ENCODE results near the gene TRAF1.
A peak's percentile ranks its signal among the peaks of the same experiment; 100 is the strongest.

TRAF1 gene

GRCh38 chr9:120870206-120870605 lies 56.4 kb downstream of the TRAF1 start:
- no peak for DNase-seq (ENCODE audit: low read depth in 2 of 2)

- no peak for DNase-seq (ENCODE audit: low read depth in 2 of 2)
Measured at GRCh38 chr9:120869726-120870125, 56.9 kb downstream of the TRAF1 start.

DNA sequence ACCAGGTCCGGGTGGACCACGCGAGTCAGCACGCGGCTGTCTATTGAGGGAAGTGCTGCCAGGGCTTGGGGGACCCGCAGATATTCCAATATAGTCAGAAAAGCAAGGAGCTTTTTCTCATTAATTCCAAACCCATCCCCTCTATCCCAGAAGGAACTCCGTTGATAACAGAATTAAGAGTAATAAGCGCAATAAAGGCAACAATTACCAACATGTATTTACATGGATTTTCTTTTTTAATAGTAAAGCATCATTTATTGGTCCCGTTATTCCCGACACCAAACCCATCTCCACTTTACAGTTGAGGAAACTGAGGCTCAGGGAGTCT lies 57.3 kb downstream of the TRAF1 start:
- DNase-seq (ENCODE audit: low read depth in 2 of 2) = no peak

DNA sequence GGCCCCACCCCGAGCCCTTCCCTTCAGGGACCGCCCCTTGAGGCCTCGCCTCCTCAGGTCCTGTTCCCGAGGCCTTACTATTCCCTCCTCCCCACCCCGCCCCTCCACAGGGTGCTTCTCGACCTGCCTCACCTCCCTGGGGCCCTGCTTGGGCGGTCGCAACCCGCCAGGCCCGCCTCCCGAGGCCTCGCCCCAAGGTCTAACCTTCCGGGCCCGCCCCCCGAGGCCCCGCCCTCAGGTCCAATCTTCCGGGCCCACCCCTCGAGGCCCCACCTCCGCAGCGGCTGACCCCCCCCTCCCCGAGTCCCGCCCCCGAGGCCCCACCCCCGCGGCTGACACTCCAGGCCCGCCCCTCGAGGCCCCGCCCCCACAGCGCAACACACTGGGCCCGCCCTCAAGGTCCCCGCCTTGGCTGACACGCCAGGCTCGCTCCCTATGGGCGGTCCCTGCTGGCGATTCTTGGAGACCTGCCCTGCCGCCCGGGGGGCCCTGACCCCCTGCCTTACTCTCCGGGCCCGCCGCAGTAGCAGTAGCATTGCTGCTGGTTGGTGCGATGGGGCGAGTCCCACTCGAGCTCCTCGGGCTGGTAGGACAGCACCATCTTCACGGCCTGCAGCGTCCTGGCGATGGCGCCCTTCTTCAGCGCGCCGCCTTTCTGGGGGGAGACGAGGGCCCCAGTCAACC lies 57.8 kb downstream of the TRAF1 start:
- DNase-seq (ENCODE audit: low read depth in 2 of 2) = peak; percentile 91 to 93

DNA sequence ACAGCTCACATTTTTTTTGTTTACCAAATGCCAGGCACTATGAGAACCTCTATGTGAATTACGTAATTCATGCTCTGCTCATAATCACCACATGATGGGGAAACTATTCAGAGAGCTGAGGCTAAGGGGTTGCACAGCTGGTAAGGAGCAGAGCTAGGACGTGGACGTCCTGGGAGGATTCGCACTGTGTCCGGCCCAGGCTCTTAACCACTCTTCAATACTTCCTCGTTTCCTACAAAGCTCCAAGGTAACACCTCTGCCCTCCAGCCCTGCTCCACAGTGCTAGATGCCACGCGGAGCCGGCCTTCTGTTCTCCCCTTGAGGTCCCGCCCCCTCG lies 58.3 kb downstream of the TRAF1 start:
- DNase-seq (ENCODE audit: low read depth in 2 of 2) = no peak

- DNase-seq (ENCODE audit: low read depth in 2 of 2) = no peak
Measured at GRCh38 chr9:120867676-120868338, 58.8 kb downstream of the TRAF1 start.

GRCh38 chr9:120866651-120867050 lies 59.9 kb downstream of the TRAF1 start:
- DNase-seq (ENCODE audit: low read depth in 2 of 2) = no peak

GRCh38 chr9:120865809-120866208 lies 60.8 kb downstream of the TRAF1 start:
- DNase-seq (ENCODE audit: low read depth in 2 of 2) = no peak

DNA sequence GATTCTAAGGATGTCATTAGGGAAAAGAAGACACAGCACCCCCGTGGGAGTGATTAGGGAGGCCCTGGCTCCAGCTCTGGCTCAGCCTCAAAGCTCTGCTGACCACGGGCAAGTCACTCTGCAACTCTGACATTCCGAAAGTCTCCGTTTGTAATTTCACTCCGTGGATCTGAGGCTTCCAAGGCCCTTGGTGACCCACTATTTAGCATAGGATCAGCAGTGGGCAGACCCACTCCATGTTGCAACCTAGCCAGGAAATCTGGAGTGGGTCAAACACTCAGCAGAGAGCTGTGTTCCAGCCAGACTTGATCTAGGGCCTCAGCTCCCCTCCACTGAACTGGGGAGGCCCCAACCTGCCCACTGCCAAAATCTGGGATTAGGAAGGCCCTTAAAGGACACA lies 61.4 kb downstream of the TRAF1 start:
- DNase-seq (ENCODE audit: low read depth in 2 of 2) = no peak

DNA sequence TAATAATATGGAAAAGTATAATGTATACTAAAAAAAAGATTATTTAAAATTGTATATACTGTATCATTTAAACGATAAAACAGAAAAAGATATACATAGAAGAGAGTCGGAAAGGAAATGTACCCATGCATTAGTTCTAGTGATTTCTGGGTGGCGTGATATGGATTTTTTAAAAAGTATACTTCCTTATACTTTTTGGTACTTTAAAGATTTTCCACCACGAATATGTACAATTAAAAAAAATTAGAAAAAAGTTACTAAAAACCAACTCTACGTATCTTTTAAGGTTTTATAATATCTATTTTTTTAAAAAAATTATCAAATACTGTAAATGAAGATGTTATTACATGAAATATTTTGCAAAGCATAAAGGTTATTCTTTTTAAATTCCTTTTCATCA lies 61.9 kb downstream of the TRAF1 start:
- no peak for DNase-seq (ENCODE audit: low read depth in 2 of 2)

DNA sequence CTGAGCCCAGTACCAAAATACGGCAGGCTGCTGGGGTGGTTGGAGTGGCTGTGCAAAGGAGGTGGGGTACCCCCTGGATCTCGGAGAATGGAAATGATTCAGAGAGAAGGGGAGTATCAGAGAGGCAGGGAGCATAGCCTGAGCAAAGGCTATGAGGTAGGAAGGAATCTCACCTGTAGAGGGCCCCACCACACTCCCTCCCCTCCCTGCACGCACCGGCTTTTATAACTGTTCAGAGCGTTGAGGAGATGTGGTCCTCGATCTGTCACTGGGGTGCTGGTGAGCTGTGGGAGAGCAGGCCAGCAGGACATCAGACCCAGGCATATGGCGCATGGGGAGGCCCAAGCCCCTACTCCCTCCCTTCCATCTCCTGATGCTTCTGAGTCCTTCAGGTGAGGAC lies 62.8 kb downstream of the TRAF1 start:
- DNase-seq (ENCODE audit: low read depth in 2 of 2) = no peak

- DNase-seq (ENCODE audit: low read depth in 2 of 2) = no peak
Measured at GRCh38 chr9:120862452-120862851, 64.1 kb downstream of the TRAF1 start.

DNA sequence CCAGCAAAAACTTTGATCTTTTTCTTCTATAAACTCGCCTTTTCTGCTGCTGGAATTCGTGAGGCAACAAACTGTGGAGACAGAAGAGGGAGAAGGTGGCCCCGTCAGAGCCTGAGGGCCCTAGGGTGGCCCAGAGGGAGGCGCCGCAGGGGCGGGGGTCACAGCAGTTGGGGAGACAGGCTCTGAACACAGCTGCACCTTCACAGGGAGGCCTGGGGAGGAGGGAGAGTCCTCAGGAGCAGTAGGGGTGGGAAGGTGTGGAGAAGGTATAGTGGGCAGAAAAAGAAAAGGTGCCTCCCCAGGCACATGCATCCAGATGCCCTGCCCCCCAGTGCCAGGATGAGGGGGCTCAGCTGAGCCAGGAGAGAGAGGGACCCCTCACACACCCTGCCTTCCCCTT lies 64.7 kb downstream of the TRAF1 start:
- no peak for DNase-seq (ENCODE audit: low read depth in 2 of 2)

- DNase-seq (ENCODE audit: low read depth in 2 of 2) = no peak
Measured at GRCh38 chr9:120860083-120860482, 66.5 kb downstream of the TRAF1 start.

GRCh38 chr9:120859361-120859760 lies 67.2 kb downstream of the TRAF1 start:
- DNase-seq (ENCODE audit: low read depth in 2 of 2) = no peak

GRCh38 chr9:120857902-120858301 lies 68.7 kb downstream of the TRAF1 start:
- no peak for DNase-seq (ENCODE audit: low read depth in 2 of 2)

DNA sequence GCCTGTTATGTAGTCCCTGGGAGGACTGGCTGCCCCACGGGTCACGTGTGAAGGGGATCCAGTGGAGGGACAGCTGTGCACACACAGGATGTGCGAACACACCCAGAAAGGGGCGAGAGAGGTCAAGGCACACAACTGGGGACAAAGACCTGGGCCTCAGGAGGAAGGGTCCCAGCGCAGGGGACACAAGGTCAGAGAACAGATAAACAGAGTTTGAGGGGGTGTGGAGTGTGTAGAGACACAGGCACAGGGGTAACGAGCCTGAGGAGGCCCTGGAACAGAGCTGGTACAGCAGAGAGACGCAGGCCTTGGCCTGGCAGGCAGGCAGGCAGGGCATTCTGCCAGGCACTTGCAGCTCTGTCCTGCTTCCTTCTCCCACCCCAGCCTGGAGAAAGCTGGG lies 69.1 kb downstream of the TRAF1 start:
- DNase-seq (ENCODE audit: low read depth in 2 of 2) = no peak

GRCh38 chr9:120856700-120857099 lies 69.9 kb downstream of the TRAF1 start:
- DNase-seq (ENCODE audit: low read depth in 2 of 2) = no peak

- no peak for DNase-seq (ENCODE audit: low read depth in 2 of 2)
Measured at GRCh38 chr9:120855827-120856670, 70.5 kb downstream of the TRAF1 start.

DNA sequence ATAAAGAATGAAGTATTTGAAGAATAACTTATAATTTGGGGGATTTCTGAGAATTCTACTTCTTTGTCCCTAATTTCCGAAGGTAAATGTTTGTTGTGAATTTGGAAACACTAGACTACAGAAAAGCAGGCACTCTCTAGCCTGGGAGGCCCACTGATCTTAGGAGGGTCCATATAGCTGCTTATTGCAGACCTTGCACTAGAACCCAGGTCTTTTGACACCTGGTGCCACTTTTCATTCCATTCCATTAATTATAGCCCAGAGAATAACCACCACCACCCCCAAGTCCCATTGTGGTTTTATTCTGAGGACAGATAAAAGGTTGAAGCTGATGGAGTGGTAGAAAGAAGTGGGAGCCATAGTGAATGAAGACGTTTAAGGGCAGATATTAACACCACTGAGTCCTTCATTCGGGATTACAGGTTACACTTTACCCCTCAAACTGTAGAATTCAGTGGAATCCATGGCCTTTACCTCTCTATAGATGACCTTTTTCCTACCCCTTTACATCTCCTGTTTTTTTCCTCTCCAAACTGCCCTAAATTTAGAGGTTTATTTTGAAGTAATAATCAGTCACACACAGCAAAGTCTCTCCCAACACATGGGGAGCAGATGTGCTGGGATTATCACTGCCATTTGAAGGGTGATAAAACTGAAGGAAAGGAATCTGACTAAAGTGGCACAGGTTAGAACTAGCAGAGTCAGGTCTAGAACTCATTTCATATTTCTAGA lies 71.8 kb downstream of the TRAF1 start:
- DNase-seq (ENCODE audit: low read depth in 2 of 2) = no peak

DNA sequence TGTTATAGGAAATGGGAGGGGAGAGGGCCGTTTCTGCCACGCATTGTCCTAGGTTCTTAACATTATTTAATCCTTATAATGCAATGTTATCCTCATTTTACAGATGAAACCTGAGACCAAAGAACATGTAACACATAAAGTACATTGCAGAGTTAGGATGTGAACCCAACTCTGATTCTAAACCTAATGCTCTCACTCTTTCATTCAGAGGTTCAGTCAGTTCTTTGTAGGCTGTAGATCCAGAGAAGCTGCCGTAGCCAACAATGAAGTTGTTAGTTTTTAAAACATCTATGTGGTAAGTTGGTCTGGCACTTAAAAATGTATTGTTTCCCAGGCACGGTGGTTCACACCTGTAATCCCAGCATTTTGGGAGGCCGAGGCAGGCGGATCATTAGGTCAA lies 73.4 kb downstream of the TRAF1 start:
- no peak for DNase-seq (ENCODE audit: low read depth in 2 of 2)

Data from activated CD8-positive, alpha-beta memory T cell treated with anti-CD3 and anti-CD28 coated beads for 4 hours (primary cell).